ENCODE results near the gene RIC3.

- TF ChIP-seq, protein P1, sequence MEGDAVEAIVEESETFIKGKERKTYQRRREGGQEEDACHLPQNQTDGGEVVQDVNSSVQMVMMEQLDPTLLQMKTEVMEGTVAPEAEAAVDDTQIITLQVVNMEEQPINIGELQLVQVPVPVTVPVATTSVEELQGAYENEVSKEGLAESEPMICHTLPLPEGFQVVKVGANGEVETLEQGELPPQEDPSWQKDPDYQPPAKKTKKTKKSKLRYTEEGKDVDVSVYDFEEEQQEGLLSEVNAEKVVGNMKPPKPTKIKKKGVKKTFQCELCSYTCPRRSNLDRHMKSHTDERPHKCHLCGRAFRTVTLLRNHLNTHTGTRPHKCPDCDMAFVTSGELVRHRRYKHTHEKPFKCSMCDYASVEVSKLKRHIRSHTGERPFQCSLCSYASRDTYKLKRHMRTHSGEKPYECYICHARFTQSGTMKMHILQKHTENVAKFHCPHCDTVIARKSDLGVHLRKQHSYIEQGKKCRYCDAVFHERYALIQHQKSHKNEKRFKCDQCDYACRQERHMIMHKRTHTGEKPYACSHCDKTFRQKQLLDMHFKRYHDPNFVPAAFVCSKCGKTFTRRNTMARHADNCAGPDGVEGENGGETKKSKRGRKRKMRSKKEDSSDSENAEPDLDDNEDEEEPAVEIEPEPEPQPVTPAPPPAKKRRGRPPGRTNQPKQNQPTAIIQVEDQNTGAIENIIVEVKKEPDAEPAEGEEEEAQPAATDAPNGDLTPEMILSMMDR (IDR thresholded peaks at IDR 0.05; ENCODE audit: insufficient read depth, low read depth, low read length): no peak
- no peak for TF ChIP-seq EZH2 (IDR thresholded peaks at IDR 0.05; ENCODE audit: insufficient read depth, low read length)
These were observed 14.3 kb upstream of the RIC3 start for GRCh38 chr11:8183111-8183510.
